Measurements from ENCODE around the gene CXCL9. TPM values are rescaled to one million over a fixed set of nuclear protein-coding genes. Genes with fewer than 3 reads are reported as not detected.
"Not testable (repeated sequence)": the region's sequence is repeated elsewhere in the genome, so short reads cannot be mapped to it uniquely, and the experiment has no call there.

The CXCL9 gene
- total RNA-seq, result 10 to 100 TPM in 3 of 7 donors, 1 to 10 TPM in 4; 3.4 to 20.9 (median 6.0) TPM
- polyA plus RNA-seq, result 10 to 100 TPM; 22.5 to 25.5 (median 23.9) TPM
- long read RNA-seq, donor 1, result 0 reads
- long read RNA-seq, donor 2, result 0 reads

- Histone ChIP-seq H3K4me1 (peaks cover 0 to 13% (median 7%) of the 10 kb centered on the region in 6 donors), H3K27me3 (replicated peaks in 1 of 7) (no peaks in the 10 kb centered on the region), H3K27ac (no peak within 1 kb of the TSS), H3K4me3 (no peak within 1 kb of the TSS), H3K36me3 (no peaks in the 10 kb centered on the region), H3K9me3 (no peaks in the 10 kb centered on the region)
- 70 to 77% (median 73%) methylated on average over 1 of the region's 1 CpG for WGBS, 5 donors
- TF ChIP-seq POLR2AphosphoS5 (IDR thresholded peaks at IDR 0.05) (no peak), POLR2A (IDR thresholded peaks at IDR 0.05) (no peak)
- TF ChIP-seq, protein P1, sequence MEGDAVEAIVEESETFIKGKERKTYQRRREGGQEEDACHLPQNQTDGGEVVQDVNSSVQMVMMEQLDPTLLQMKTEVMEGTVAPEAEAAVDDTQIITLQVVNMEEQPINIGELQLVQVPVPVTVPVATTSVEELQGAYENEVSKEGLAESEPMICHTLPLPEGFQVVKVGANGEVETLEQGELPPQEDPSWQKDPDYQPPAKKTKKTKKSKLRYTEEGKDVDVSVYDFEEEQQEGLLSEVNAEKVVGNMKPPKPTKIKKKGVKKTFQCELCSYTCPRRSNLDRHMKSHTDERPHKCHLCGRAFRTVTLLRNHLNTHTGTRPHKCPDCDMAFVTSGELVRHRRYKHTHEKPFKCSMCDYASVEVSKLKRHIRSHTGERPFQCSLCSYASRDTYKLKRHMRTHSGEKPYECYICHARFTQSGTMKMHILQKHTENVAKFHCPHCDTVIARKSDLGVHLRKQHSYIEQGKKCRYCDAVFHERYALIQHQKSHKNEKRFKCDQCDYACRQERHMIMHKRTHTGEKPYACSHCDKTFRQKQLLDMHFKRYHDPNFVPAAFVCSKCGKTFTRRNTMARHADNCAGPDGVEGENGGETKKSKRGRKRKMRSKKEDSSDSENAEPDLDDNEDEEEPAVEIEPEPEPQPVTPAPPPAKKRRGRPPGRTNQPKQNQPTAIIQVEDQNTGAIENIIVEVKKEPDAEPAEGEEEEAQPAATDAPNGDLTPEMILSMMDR (IDR thresholded peaks at IDR 0.05 in 8 of 11, conservative IDR thresholded peaks at IDR 0.05 in 3 of 11), result no peak
- intact Hi-C loops (cut with DNase I; ENCODE audit: low total_unique reads), result no loop called here
- DNase-seq, result no peak
Observed at GRCh38 chr4:76007089-76007862, at the start of gene CXCL9. Gene CXCL9, minus strand, starts transcription at chr4:76007509. Its CDS starts 60 bp downstream, at chr4:76007449.

- no peaks in the 10 kb centered on the region for H3K9me3 ChIP-seq
- 49 to 82% (median 77%) methylated on average over 2 of the region's 2 CpGs for WGBS, 5 donors
- intact Hi-C loops (cut with DNase I; ENCODE audit: low total_unique reads), result no loop called here
- H3K4me3 ChIP-seq, result no peak overlapping the region
- no peaks in the 10 kb centered on the region for H3K27me3 ChIP-seq (replicated peaks in 1 of 7)
- DNase-seq, result no peak
- peaks cover 0 to 19% (median 6%) of the 10 kb centered on the region in 6 donors for H3K4me1 ChIP-seq
- no peak overlapping the region for H3K27ac ChIP-seq
- TF ChIP-seq POLR2AphosphoS5 (IDR thresholded peaks at IDR 0.05) (no peak), POLR2A (IDR thresholded peaks at IDR 0.05) (no peak)
- TF ChIP-seq, protein P1 (IDR thresholded peaks at IDR 0.05 in 8 of 11, conservative IDR thresholded peaks at IDR 0.05 in 3 of 11), result no peak
- no peaks in the 10 kb centered on the region for H3K36me3 ChIP-seq
Observed at GRCh38 chr4:76055421-76055820, 48.1 kb upstream of the CXCL9 start.

DNA sequence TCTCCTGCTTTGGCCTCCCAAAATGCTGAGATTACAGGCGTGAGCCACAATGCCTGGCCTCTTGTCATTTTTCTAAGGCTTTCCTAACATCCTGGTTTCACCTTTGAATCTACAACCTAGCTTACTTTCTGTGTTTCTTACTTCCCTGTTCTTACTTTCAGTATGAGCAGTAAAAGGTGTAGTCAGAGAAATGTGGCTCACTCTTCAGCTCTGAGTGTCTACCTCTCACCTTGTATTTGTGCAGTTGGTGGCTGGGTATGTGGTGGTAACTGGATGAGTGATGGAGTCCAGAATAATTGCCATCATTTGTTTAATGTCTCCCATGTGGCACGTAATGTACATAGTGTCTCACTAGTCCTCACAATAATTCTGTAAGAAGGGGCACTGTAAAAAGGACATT lies 47.7 kb upstream of the CXCL9 start:
- H3K27ac ChIP-seq, result peak overlapping the region in 1 of 8 donors; percentile 28
- 65 to 73% (median 73%) methylated on average over 2 of the region's 2 CpGs for WGBS, 5 donors
- H3K4me1 ChIP-seq, result peaks cover 0 to 15% (median 6%) of the 10 kb centered on the region in 6 donors
- H3K4me3 ChIP-seq, result no peak overlapping the region
- H3K36me3 ChIP-seq, result no peaks in the 10 kb centered on the region
- H3K9me3 ChIP-seq, result no peaks in the 10 kb centered on the region
- intact Hi-C loops (cut with DNase I; ENCODE audit: low total_unique reads), result no loop called here
- TF ChIP-seq POLR2AphosphoS5 (IDR thresholded peaks at IDR 0.05) (no peak), POLR2A (IDR thresholded peaks at IDR 0.05) (no peak)
- TF ChIP-seq, protein P1 (IDR thresholded peaks at IDR 0.05 in 8 of 11, conservative IDR thresholded peaks at IDR 0.05 in 3 of 11), result no peak
- no peak for DNase-seq
- no peaks in the 10 kb centered on the region for H3K27me3 ChIP-seq (replicated peaks in 1 of 7)

DNA sequence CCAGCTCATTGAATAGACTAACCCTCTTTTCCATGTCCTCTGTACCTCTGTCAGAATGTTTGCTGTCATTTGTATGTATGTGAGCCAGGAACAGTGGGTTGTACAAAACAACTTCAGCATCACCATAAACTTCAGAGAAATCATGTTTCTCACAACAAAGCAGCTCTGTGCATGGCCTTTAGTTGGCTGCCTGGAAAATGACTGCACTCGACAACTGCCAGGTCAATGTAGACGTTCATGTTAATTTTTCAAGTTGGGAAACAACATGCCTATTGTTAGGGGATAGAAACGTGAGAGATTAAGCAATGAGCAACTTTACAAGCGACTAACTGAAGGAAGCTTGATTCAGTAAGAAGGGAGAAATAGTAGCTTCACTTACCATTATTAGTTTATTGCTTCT lies 46.4 kb upstream of the CXCL9 start:
- Histone ChIP-seq H3K27ac (no peak overlapping the region), H3K9me3 (no peaks in the 10 kb centered on the region), H3K4me1 (peaks cover 0 to 12% (median 5%) of the 10 kb centered on the region in 6 donors), H3K27me3 (replicated peaks in 1 of 7) (no peaks in the 10 kb centered on the region), H3K4me3 (no peak overlapping the region), H3K36me3 (no peaks in the 10 kb centered on the region)
- TF ChIP-seq POLR2A (IDR thresholded peaks at IDR 0.05), result no peak
- TF ChIP-seq, protein P1 (IDR thresholded peaks at IDR 0.05 in 8 of 11, conservative IDR thresholded peaks at IDR 0.05 in 3 of 11), result no peak
- no peak for TF ChIP-seq POLR2AphosphoS5 (IDR thresholded peaks at IDR 0.05)
- 33 to 65% (median 53%) methylated on average over 4 of the region's 4 CpGs for WGBS, 5 donors
- no peak for DNase-seq
- intact Hi-C loops (cut with DNase I; ENCODE audit: low total_unique reads), result no loop called here

DNA sequence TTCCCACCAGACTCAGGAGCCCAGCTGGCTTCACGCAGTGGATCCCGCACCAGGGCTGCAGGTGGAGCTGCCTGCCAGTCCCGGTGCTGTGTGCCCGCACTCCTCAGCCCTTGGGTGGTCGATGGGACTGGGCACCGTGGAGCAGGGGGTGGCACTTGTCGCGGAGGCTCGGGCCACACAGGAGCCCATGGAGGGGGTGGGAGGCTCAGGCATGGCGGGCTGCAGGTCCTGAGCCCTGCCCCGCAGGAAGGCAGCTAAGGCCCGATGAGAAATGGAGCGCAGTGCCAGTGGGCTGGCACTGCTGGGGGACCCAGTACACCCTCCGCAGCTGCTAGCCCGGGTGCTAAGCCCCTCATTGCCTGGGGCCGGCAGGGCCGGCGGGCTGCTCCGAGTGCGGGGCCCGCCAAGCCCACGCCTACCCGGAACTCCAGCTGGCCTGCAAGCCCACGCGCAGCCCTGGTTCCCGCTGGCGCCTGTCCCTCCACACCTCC lies 43.3 kb upstream of the CXCL9 start:
- WGBS, 5 donors, result 74 to 95% (median 85%) methylated on average over 9 to 27 of the region's 27 CpGs
- H3K27me3 ChIP-seq (replicated peaks in 1 of 7); H3K4me3 ChIP-seq; H3K27ac ChIP-seq; DNase-seq; H3K9me3 ChIP-seq; intact Hi-C loops (cut with DNase I; ENCODE audit: low total_unique reads); H3K36me3 ChIP-seq: not testable (repeated sequence)
- peaks cover 0 to 12% (median 5%) of the 10 kb centered on the region in 6 donors for H3K4me1 ChIP-seq

- DNase-seq; intact Hi-C loops (cut with DNase I; ENCODE audit: low total_unique reads); H3K27ac ChIP-seq; H3K4me3 ChIP-seq; H3K27me3 ChIP-seq (replicated peaks in 1 of 7); H3K4me1 ChIP-seq; H3K36me3 ChIP-seq; H3K9me3 ChIP-seq: not testable (repeated sequence)
- 85 to 92% (median 91%) methylated on average over 15 to 17 of the region's 17 CpGs for WGBS, 5 donors
Observed at GRCh38 chr4:76049860-76050416, 42.6 kb upstream of the CXCL9 start.
